BE2C (cell line): ENCODE results near the gene LHFPL4.
"Not testable (repeated sequence)": the region's sequence is repeated elsewhere in the genome, so short reads cannot be mapped to it uniquely, and the experiment has no call there.

Experiments
- DNase-seq: peaks from one replicate; pipeline ENCODE4 v3.0.0-alpha.2; 2020
- H3K27me3 ChIP-seq: fragments of 250-450 bp; sonication (Bioruptor Pico); 2 replicates; pipeline ENCODE4 v1.5.1; 2020; ENCODE audit warnings: mild to moderate bottlenecking
- H3K36me3 ChIP-seq: fragments of 250-450 bp; sonication (Bioruptor Pico); 2 replicates; pipeline ENCODE4 v1.5.1; 2020; ENCODE audit warnings: mild to moderate bottlenecking
- H3K4me1 ChIP-seq: fragments of 250-450 bp; sonication (Bioruptor Pico); 2 replicates; pipeline ENCODE4 v1.5.1; 2020
- H3K4me3 ChIP-seq: 2 replicates; pipeline ENCODE4 v1.5.1; 2011; ENCODE audit warnings: low read depth, low read length
- H3K9me3 ChIP-seq: fragments of 250-450 bp; sonication (Bioruptor Pico); 2 replicates; pipeline ENCODE4 v1.5.1; 2020
- TF ChIP-seq, protein P1 (sequence below): IDR thresholded peaks from 2 replicates; pipeline ENCODE4 v1.5.1; 2012; ENCODE audit warnings: mild to moderate bottlenecking, low read depth, low read length

The LHFPL4 gene

DNA sequence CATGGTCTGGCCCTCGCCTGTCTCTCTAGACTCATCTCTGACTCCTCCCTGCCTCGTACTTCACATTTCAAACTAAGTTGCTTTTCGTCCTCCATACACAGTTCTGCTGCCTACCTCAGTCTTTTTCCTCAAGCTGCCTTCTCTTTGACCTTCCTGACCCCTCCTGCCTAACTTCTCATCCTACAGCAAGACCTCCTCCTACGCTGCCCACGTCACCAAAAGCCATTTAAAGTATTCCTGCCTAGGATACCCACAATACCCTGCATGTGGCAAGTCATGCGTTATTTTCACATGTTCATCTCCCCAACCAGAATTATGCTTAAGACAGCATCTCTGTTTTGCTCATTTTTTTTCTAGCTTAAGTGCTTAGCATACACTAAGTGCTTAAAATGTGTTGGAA lies 56.7 kb downstream of the LHFPL4 start:
- TF ChIP-seq, protein P1, sequence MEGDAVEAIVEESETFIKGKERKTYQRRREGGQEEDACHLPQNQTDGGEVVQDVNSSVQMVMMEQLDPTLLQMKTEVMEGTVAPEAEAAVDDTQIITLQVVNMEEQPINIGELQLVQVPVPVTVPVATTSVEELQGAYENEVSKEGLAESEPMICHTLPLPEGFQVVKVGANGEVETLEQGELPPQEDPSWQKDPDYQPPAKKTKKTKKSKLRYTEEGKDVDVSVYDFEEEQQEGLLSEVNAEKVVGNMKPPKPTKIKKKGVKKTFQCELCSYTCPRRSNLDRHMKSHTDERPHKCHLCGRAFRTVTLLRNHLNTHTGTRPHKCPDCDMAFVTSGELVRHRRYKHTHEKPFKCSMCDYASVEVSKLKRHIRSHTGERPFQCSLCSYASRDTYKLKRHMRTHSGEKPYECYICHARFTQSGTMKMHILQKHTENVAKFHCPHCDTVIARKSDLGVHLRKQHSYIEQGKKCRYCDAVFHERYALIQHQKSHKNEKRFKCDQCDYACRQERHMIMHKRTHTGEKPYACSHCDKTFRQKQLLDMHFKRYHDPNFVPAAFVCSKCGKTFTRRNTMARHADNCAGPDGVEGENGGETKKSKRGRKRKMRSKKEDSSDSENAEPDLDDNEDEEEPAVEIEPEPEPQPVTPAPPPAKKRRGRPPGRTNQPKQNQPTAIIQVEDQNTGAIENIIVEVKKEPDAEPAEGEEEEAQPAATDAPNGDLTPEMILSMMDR: no peak
- no peaks in the 10 kb centered on the region for H3K36me3 ChIP-seq

DNA sequence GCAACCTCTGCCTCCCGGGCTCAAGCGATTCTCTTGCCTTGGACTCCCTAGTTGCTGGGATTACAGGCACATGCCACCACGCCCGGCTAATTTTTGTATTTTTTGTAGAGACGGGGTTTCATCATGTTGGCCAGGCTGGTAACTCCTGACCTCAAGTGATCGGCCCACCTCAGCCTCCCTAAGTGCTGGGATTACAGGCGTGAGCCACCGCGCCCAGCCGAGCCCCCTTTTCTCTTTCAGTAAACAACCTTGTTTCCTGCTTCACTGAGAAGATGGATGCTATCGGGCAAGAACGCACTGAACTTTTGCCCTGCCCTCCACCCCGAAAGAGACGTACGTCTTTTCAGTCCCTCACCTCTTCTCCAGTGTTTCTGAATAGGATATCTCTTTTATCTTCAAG lies 59.6 kb downstream of the LHFPL4 start:
- not testable (repeated sequence) for H3K9me3 ChIP-seq, H3K27me3 ChIP-seq, H3K36me3 ChIP-seq, DNase-seq, H3K4me3 ChIP-seq, H3K4me1 ChIP-seq

More for the DNA sequence above, 56.7 kb downstream of the LHFPL4 start:
- H3K4me1 ChIP-seq: no peaks in the 10 kb centered on the region
- H3K9me3 ChIP-seq: no peaks in the 10 kb centered on the region
- no peak overlapping the region for H3K4me3 ChIP-seq
- DNase-seq: no peak
- no peaks in the 10 kb centered on the region for H3K27me3 ChIP-seq

DNA sequence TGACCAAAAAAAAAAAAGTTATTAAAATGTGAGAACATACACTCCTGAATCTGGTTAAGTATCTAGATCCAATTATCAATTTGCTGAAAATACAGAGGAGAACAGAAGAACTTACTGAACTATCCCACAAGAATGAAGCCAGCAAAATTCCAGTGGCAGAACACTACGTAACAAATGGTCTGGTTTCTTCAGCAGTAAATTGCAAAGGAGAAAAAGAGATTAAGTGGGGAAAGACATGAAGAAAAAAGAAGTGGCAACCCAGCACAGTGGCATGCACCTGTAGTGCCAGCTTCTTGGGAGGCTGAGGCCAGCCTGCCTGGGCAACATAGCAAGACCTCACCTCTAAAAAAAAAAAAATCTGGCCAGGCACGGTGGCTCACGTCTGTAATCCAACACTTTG lies 62.1 kb downstream of the LHFPL4 start:
- TF ChIP-seq, protein P1: no peak

DNA sequence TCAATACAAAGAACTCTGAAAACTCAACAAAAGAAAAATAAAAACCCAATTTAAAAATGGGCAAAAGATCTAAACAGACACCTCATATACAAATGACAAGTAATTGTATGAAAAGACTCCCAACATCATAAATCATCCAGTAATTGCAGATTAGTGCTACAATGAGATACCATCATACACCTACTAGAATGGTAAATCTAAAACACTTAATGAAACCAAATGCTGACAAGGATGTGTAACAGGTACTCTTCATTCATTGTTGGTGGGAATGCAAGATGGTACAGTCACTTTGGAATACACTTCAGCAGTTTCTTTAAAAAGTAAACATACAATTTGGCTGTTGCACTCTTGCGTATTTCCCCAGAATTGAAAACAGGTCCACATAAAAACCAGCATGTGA lies 68.4 kb downstream of the LHFPL4 start:
- TF ChIP-seq, protein P1: no peak
- no peaks in the 10 kb centered on the region for H3K27me3 ChIP-seq
- no peak for DNase-seq
- no peaks in the 10 kb centered on the region for H3K36me3 ChIP-seq
- no peak overlapping the region for H3K4me3 ChIP-seq
- no peaks in the 10 kb centered on the region for H3K4me1 ChIP-seq
- H3K9me3 ChIP-seq: no peaks in the 10 kb centered on the region

More for the DNA sequence above, 62.1 kb downstream of the LHFPL4 start:
- no peaks in the 10 kb centered on the region for H3K9me3 ChIP-seq
- H3K4me1 ChIP-seq: no peaks in the 10 kb centered on the region
- no peaks in the 10 kb centered on the region for H3K27me3 ChIP-seq
- no peak for DNase-seq
- no peak overlapping the region for H3K4me3 ChIP-seq
- no peaks in the 10 kb centered on the region for H3K36me3 ChIP-seq

DNA sequence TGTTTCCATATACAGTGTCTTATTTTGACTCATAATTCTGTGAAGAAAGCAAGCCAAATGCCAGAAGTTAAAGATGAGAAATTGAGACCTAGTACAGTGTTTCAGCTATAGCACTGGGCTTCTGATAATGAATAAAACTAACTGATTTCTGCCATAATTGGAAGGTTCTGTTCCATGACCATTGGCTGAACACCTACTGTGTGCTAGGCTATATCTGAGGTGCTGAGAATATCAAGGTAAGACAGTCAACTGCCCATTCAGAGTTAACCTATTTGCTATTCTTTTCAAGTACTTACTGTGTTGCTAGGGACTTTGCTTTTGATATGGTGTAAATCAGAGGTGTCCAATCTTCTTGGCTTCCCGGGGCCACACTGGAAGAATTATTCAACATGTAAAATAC lies 73.4 kb downstream of the LHFPL4 start:
- TF ChIP-seq, protein P1: no peak
- DNase-seq: no peak
- H3K9me3 ChIP-seq: no peaks in the 10 kb centered on the region
- no peak overlapping the region for H3K4me3 ChIP-seq
- H3K4me1 ChIP-seq: no peaks in the 10 kb centered on the region
- no peaks in the 10 kb centered on the region for H3K27me3 ChIP-seq
- H3K36me3 ChIP-seq: peaks cover 20% of the 10 kb centered on the region

DNA sequence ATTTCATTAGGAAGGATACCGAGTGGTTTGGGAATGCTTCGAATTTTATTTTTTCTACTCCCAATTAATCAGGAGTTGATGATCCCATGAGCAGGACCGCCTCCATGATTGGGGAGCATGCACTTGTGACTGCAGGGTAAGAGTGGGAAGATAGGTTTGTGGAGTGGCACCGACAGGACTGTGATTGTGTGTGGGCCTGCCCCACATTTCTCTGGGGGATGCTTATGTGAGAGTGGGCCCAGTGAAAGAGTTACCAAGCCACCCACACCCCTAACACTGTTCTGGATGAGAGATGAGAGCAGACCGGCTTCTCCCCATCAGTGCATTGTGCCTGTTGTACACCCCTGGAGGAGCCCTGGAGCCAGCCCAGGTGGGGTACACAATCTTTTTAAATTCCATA lies 76.7 kb downstream of the LHFPL4 start:
- TF ChIP-seq, protein P1: no peak
- no peak for DNase-seq
- no peaks in the 10 kb centered on the region for H3K9me3 ChIP-seq
- peaks cover 46% of the 10 kb centered on the region for H3K36me3 ChIP-seq
- H3K4me3 ChIP-seq: no peak overlapping the region
- H3K27me3 ChIP-seq: no peaks in the 10 kb centered on the region
- H3K4me1 ChIP-seq: no peaks in the 10 kb centered on the region

DNA sequence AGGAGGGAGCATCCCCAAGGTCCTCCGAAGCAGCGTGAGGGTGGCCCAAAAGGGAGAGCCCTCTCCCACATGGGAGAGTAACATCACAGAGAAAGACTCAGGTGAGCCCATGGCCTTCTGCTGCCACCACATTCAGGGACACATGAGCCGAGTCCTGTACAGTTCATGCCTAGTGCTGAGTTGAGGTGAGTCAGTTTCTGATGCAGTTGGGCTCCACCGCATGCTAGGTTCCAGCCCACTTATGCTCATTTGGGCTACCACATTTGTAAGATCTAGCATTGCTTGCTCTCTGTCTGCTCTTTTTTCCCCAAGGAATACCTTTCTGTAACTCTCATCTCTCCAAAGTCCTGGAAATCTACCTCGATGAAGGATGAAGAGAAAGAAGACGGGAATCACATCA lies 79.1 kb downstream of the LHFPL4 start:
- DNase-seq: no peak
- Histone ChIP-seq H3K9me3 (no peaks in the 10 kb centered on the region), H3K4me1 (no peaks in the 10 kb centered on the region), H3K4me3 (no peak overlapping the region), H3K36me3 (peaks cover 68% of the 10 kb centered on the region), H3K27me3 (no peaks in the 10 kb centered on the region)
- TF ChIP-seq, protein P1: no peak
